Calu3 (cell line): ENCODE data around the gene OR4D2. TPM values are rescaled to one million over a fixed set of nuclear protein-coding genes. Genes with fewer than 3 reads are reported as not detected.

Source experiments
- BruUV-seq: library from RNA; stranded (reverse); fragments of 400-500 nt; replicated peaks from 2 replicates; lab custom pipeline; 2021; lab: Mats Ljungman, UMichigan
- CTCF ChIA-PET: fragments of 300-600 bp; sonication (Branson Sonifier 250); formaldehyde crosslinking; loops from one replicate; lab custom pipeline; 2022; ENCODE audit warnings: antibody characterized with exemption; lab: Charles Lee
- DNase-seq: peaks from one replicate; pipeline ENCODE4 v3.0.0; 2022
- H3K27ac Mint-ChIP-seq: one replicate; pipeline ENCODE4 v1.8.0; 2022; ENCODE audit warnings: mixed read lengths; ENCODE audit not compliant: unreplicated experiment
- H3K27me3 Mint-ChIP-seq: one replicate; pipeline ENCODE4 v1.8.0; 2022; ENCODE audit warnings: mixed read lengths; ENCODE audit not compliant: unreplicated experiment
- H3K36me3 Mint-ChIP-seq: one replicate; pipeline ENCODE4 v1.8.0; 2022; ENCODE audit warnings: mild to moderate bottlenecking, moderate library complexity, mixed read lengths; ENCODE audit not compliant: insufficient read depth, unreplicated experiment
- H3K4me1 Mint-ChIP-seq: one replicate; pipeline ENCODE4 v1.8.0; 2022; ENCODE audit warnings: mild to moderate bottlenecking, low read depth, mixed read lengths; ENCODE audit not compliant: unreplicated experiment
- H3K4me3 Mint-ChIP-seq: one replicate; pipeline ENCODE4 v1.8.0; 2022; ENCODE audit warnings: mild to moderate bottlenecking, low read depth, moderate library complexity, mixed read lengths; ENCODE audit not compliant: unreplicated experiment
- H3K9me3 Mint-ChIP-seq: one replicate; pipeline ENCODE4 v1.8.0; 2022; ENCODE audit warnings: low read depth, mixed read lengths; ENCODE audit not compliant: unreplicated experiment
- CTCF ChIP-seq: fragments of 200-600 bp; IDR thresholded peaks from one replicate; pipeline ENCODE4 v1.8.0; 2022; ENCODE audit warnings: antibody characterized with exemption; ENCODE audit not compliant: unreplicated experiment
- intact Hi-C: fragments of 100-400 bp; cut with micrococcal nuclease; formaldehyde crosslinking; loops from one replicate; pipeline ENCODE4 v1.10.0; 2022; ENCODE audit not compliant: unreplicated experiment
- total RNA-seq: library from RNA; stranded (reverse); gene quantifications from 2 replicates; pipeline ENCODE4 v1.2.3, GENCODE V29; 2022

The OR4D2 gene
- total RNA-seq, 1 experiment from 2014 or later = not detected

DNA sequence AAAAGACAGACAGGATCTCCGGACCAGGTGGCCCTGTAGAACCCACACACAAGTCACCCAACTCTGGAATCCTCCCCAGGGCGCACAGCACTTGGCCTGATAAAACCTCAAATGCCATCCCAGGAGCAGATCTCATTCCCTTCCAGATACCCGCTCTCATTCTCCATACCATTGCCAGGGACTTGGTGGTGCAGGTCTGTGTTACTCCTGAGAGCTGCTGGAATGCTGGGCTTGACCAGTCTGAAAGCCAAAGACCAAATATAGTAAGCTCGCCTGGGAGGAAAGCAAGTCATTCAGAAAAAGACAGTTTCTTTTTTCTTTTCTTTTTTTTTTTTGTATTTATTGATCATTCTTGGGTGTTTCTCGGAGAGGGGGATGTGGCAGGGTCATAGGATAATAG lies 41.6 kb downstream of the OR4D2 start:
- H3K27me3 Mint-ChIP-seq = no peaks in the 10 kb centered on the region
- no peak for DNase-seq
- H3K36me3 Mint-ChIP-seq = no peaks in the 10 kb centered on the region
- CTCF ChIA-PET = no interaction called here
- TF ChIP-seq CTCF = no peak
- no peaks in the 10 kb centered on the region for H3K9me3 Mint-ChIP-seq
- H3K27ac Mint-ChIP-seq = no peak overlapping the region
- no peak overlapping the region for H3K4me3 Mint-ChIP-seq
- no peaks in the 10 kb centered on the region for H3K4me1 Mint-ChIP-seq
- BruUV-seq = no TSS peak
- intact Hi-C loops = no loop called here

DNA sequence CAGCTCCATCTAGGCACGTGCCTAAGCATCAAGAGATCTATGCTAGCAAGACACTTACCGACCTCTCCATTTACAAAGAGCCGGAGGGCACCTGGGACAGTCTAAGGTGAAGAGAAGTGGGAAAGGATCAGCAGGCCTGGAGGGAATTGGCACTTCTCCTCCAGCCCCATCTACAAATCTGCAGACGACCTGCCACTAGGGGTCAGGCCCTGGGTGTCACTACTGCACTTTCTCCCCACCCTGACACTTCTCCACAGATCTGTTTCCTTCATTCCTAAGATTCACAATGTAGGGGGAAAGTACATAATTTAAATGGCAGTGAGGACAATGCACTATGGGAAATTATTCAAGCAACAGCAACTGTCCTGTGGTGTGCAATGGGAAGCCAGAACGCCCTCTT lies 44.1 kb downstream of the OR4D2 start:
- no TSS peak for BruUV-seq
- Mint-ChIP-seq H3K4me3 (no peak overlapping the region), H3K9me3 (no peaks in the 10 kb centered on the region), H3K36me3 (no peaks in the 10 kb centered on the region), H3K27ac (no peak overlapping the region), H3K27me3 (no peaks in the 10 kb centered on the region), H3K4me1 (no peaks in the 10 kb centered on the region)
- DNase-seq = no peak
- CTCF ChIA-PET = no interaction called here
- TF ChIP-seq CTCF = no peak
- intact Hi-C loops = no loop called here

- CTCF ChIA-PET = no interaction called here
- no TSS peak for BruUV-seq
- no peak for DNase-seq
- intact Hi-C loops = no loop called here
- no peaks in the 10 kb centered on the region for H3K4me1 Mint-ChIP-seq
- H3K9me3 Mint-ChIP-seq = no peaks in the 10 kb centered on the region
- no peak overlapping the region for H3K27ac Mint-ChIP-seq
- H3K36me3 Mint-ChIP-seq = peaks cover 13% of the 10 kb centered on the region
- H3K4me3 Mint-ChIP-seq = no peak overlapping the region
- no peaks in the 10 kb centered on the region for H3K27me3 Mint-ChIP-seq
- no peak for TF ChIP-seq CTCF
Measured at GRCh38 chr17:58215685-58216084, 48.9 kb downstream of the OR4D2 start.

- no peaks in the 10 kb centered on the region for H3K9me3 Mint-ChIP-seq
- no peaks in the 10 kb centered on the region for H3K27me3 Mint-ChIP-seq
- H3K36me3 Mint-ChIP-seq = peaks cover 13% of the 10 kb centered on the region
- DNase-seq = no peak
- no peak overlapping the region for H3K4me3 Mint-ChIP-seq
- CTCF ChIA-PET = no interaction called here
- no peak overlapping the region for H3K27ac Mint-ChIP-seq
- no peak for TF ChIP-seq CTCF
- no TSS peak for BruUV-seq
- intact Hi-C loops = no loop called here
- no peaks in the 10 kb centered on the region for H3K4me1 Mint-ChIP-seq
Measured at GRCh38 chr17:58217766-58218165, 51.0 kb downstream of the OR4D2 start.
